Measurements from ENCODE around the gene BAD. TPM values are rescaled to one million over a fixed set of nuclear protein-coding genes. Genes with fewer than 3 reads are reported as not detected.

The BAD gene
- total and polyA plus RNA-seq, 10 of the 15 experiments (the other 5 are each of a cell fraction or from before 2014, with no cell fraction given) = 1.5 to 67.2 (median 39.6) TPM

- TF ChIP-seq LARP7 (IDR thresholded peaks at IDR 0.05) (no peak), PRDM15 (CRISPR knock-in tag; IDR thresholded peaks at IDR 0.05) (no peak), REST (IDR thresholded peaks at IDR 0.05; ENCODE audit: low read depth, low read length) (no peak), EGR1 (IDR thresholded peaks at IDR 0.05; ENCODE audit: borderline replicate concordance in 1 of 2, low read depth in 2 of 2, low read length in 2 of 2) (no peak)
Measured at GRCh38 chr11:64267207-64267945, 17.1 kb downstream of the BAD start (continued).
